ENCODE data around the gene SEMA7A.

DNA sequence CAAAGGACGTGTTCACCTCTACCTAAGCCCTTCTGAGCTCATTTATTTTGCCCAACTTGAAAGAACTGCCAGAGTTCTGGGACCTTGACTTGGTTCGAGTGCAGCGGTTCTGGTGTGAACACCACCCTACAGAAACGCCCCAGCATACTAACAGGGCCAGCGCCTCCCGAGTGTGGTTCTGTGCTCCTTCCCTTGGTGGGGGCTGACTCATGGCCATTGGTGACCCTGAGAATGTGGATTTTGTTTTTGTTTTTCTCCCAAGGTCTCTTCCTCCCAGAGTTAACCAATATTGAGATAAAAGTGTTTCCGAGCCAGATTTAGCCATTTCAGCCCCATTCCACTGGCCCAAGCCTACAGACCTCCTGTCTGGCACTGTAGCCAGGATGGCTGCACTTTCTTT lies 27.9 kb downstream of the SEMA7A start:
- TF ChIP-seq EZH2 (IDR thresholded peaks at IDR 0.05; ENCODE audit: low read length, unreplicated experiment) = no peak
- TF ChIP-seq, protein P1, sequence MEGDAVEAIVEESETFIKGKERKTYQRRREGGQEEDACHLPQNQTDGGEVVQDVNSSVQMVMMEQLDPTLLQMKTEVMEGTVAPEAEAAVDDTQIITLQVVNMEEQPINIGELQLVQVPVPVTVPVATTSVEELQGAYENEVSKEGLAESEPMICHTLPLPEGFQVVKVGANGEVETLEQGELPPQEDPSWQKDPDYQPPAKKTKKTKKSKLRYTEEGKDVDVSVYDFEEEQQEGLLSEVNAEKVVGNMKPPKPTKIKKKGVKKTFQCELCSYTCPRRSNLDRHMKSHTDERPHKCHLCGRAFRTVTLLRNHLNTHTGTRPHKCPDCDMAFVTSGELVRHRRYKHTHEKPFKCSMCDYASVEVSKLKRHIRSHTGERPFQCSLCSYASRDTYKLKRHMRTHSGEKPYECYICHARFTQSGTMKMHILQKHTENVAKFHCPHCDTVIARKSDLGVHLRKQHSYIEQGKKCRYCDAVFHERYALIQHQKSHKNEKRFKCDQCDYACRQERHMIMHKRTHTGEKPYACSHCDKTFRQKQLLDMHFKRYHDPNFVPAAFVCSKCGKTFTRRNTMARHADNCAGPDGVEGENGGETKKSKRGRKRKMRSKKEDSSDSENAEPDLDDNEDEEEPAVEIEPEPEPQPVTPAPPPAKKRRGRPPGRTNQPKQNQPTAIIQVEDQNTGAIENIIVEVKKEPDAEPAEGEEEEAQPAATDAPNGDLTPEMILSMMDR (conservative IDR thresholded peaks at IDR 0.05; ENCODE audit: low read depth, low read length) = no peak
